Measurements from ENCODE around the gene ORMDL2.

DNA sequence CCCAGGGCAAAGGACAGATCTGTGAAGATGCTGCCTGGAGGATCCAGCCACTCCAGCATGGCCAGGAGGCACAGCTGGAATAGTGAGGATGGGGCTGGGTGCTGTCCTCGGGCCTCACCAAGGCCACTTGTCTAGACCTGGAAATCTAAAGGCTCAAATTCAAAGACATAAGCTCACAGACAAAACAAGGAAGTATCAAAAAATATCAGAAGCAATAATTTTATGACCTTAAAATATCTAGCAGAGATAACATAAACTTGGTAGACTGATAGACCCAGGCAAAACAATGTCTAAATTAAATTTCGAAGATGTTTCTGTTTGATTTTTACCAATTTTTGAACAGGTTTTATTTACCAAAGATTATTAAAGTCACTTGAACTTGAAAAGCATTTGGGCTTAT, 47.5 kb downstream of the ORMDL2 start:
- TF ChIP-seq CTCF (IDR thresholded peaks at IDR 0.05), result no peak
- TF ChIP-seq POLR2A (IDR thresholded peaks at IDR 0.05), result no peak
- TF ChIP-seq POLR2AphosphoS5 (IDR thresholded peaks at IDR 0.05), result no peak
